CD4-positive, alpha-beta T cell treated with Interleukin-17A for 1 hour (primary cell): ENCODE data around the gene CNGA2.

Experiments
- DNase-seq: peaks from one replicate; pipeline ENCODE4 v3.0.0-alpha.2; 2020

CNGA2 gene

DNA sequence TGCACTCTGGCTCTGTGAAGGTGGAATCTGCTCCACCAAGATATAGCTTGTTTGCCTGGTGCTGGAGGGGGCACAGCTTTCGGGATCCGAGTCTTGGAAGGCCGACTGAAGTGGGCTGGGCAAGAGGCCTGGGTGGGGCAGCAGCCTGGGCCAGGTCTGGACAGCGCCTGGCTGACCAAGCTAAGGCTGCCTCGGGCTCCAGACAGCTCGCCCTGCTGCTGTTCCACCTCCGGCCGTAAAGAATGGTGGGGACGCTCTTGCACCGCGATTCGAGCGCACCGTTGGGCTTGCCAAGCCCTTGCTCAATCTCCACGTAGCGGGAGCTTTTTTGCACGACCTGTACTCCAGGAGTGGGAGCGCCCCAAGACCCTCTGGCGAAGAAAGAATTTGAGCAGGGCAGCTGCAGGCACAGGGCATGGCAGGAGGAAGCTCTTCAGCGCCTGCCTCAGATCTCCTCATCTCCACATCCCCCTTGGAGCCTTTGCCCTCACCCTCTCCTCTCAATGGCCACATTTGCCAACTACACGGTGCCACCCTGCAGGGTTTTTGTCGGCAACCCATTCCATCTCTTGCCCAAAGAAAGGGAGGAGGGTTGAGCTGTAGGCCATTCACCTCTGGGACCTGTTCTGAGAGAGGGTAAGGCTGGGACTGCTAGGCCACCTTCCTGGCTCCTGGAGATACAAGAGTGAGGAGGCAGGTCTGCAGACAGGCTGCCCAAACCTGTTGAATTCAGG is 18.9 kb downstream of the CNGA2 start:
- no peak for DNase-seq

DNA sequence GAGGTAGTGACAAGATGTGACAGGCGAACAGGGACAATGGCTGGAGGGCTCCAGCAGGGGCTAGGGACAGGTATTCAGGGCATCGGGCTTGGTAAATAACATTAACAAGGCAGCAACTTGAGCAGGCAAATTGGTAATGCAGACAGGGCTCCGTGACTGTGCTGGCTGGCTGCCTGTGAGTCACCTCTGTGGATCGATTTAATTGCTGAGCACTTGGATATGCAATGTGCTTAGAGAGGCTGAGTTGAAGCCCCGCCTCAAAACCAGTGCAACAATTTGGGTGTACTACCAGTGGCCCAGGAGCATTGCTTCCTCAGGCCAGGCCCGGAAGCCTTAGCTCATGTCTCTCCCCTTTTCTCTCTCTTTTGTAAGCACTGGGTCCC is 19.5 kb downstream of the CNGA2 start:
- no peak for DNase-seq

DNA sequence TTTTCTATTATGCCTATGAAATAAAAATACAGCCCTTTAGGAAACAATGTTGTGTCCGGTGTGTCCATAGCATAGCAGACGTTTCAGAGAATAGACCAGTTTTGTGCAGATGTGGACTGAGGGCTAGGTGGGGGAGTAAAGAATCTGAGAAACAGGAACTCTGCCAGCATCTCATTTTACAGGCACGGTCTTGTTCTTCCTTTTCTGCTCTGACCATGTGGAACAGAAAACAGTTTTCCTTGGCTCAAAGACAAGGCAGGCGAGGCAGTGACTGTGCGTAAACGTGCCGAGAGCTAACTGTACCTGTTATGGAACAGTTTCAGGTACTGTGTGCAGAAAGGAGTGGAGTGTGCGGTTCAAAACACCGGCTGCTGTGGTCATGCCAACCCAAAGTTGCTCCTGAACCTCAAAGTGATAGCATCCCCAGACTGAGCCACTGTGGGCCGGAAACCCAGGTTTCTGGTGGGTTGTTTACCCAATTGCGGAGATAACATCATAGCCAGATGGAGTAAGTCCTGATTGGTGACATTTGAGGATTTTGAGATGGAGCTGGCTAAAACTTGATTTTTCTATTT is 20.2 kb downstream of the CNGA2 start:
- no peak for DNase-seq

DNA sequence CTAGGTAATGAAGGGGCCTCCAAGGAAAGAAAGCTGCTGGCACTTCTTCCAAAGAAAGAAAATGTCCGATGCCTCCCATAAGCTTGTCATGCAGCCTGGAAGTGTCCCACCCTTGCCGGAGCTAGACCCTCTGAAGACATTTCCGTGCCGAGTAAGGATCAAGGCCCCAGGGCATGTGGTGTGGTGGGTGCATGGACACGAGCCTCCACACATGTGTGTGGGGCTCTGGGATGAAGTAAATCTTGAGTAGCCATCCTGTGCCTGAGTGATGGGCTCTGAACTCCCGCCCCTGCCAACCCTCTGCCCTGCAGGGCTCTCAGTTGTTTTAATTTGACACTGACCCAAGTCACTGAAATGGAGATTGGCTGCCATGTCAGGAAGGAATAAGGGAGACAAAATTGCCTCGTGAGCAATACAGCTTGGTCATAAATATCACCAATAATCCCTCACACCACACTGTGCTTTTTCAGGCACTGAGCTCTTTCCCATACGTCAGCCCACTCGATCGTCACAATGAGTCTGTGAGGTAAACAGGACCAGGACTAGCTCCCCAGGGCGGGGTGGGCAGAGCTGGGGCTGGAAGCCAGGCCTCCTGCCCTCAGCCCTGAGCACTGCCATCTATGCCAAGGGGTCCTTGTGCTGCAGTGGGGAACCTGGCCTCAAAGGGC is 24.6 kb downstream of the CNGA2 start:
- no peak for DNase-seq

DNA sequence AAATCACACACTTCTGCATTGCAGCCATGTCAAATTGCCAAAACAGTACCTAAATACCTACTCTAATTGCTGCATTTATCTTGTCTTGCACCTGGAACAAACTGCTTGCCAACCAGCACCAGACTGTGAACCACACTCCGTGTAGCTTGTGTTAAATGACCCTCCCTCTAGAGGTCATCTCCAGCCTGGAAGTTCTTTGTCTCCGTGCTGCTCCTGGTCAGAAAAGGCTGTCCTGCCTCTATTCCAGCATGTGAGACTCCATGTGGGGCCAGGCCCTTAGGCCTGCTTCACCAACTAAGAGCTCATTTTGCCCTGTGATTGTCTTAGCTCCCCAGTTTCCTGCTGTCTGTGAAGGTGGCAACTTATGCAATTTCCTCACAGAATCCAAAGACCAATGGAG is 28.3 kb downstream of the CNGA2 start:
- DNase-seq, result no peak

DNA sequence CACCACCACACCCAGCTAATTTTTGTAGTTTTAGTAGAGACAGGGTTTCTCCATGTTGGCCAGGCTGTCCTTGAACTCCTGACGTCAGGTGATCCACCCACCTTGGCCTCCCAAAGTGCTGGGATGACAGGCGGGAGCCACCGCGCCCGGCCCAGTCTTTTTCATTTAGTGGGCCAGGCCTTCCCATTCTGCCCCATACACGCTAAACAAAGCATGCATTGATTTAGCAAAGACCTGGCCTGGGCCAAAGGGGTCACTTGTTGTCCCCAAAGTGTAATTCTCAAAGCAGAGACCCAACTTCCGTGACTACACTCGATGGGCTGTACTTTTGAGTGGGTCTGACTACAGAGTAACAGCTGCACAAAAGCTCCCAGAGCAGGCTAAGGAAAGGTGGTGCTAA is 29.2 kb downstream of the CNGA2 start:
- DNase-seq, result no peak

DNA sequence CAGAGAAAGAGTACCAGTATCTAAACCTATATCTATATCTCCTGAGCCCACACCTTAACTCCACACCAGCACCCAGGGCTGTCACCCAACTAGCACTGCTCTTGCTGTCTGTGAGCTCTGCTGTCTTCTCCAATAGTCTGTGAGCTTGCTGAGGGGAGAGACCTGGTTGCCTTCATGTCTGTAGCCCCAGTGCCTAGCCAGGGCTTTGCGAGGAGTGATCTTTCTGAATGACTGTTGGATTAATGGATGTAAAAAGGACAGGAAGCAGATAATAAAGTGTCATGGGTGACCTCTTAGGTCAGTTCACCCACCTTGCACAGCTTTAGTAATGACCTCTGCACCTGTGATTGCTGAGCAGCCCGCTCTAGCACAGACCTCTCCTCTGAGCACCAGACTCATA is 30.5 kb downstream of the CNGA2 start:
- DNase-seq, result no peak

DNA sequence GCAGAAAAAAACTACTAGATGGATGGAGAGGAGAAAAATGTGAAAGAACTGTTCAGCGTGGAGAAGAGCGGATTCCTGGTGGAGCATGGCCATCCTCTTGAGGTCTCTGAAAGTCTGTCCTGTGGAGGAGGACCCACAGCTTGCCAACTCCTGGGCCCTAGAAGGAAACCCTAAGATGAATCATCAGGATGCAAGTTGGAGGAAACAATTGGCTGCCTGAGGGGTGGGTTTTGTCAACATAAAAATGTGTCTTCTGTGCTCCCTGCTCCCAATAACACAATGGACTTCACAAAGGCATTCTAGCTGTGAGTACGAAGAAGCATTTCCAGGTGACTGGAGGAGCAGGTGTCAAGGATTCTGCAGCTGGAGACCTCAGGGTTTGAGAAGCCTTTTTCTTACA is 37.2 kb downstream of the CNGA2 start:
- no peak for DNase-seq

DNA sequence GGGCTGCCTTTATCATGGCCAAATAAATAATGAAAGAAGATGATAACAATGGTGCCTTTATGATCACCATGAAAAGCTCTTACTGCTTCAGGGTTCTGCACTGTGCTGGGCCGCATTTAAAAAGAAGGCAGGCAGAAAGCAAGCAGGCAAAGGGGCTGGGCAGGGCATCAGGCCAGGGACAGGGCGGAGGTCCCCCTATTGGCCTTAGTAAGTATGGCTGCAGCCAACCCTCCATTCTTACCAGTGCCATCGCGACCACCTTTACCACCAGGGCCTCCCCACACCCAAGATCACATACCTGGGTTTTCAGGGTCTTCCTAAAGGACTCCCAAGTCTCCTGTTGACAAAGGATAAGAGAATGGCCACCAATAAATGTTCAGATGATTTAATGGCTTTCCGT is 38.9 kb downstream of the CNGA2 start:
- DNase-seq, result no peak

DNA sequence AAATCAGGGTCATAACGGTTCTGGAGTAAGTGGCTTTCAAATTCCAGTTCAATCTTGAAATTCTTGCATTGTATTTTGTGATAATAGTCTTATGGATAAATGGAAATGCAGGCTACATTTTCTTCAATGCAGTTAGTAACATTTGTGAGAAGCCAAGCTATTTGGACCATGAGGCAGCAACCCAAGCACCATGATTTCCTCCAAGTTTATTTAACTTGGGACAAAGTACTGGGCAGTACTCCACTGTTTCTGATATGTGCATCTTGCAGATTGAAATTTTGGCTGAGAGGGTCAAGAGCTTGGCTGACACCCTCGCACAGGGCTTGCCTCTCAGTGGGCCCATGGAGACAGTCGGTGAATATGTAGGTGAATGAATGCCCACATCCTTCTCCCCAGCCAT is 39.9 kb downstream of the CNGA2 start:
- no peak for DNase-seq

DNA sequence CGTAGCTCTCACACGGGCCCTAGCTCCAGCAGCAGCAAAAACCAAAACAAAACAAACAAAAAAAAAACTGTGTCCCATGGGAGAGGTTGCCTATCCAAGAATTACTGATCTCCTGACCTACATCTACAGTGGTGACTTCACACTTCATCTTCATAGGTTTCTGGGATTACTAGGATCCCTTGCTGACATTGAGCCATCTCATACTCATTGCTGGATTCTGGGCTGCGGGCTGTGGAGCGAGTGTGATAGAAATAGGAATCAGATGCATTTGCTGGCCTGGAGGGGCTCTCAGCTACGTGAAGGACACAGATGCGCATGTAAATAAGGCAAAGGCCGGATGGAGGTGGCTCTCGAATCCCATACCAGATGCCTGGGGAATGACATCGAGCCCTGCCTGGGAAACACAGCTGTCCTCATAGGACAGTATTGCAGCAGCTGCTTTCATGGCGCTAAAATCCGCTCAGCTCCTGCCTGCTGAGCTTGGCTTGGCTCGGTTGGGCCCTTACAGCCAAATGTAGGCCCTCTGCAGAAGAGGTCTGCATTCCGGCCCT is 41.7 kb downstream of the CNGA2 start:
- DNase-seq, result no peak

DNA sequence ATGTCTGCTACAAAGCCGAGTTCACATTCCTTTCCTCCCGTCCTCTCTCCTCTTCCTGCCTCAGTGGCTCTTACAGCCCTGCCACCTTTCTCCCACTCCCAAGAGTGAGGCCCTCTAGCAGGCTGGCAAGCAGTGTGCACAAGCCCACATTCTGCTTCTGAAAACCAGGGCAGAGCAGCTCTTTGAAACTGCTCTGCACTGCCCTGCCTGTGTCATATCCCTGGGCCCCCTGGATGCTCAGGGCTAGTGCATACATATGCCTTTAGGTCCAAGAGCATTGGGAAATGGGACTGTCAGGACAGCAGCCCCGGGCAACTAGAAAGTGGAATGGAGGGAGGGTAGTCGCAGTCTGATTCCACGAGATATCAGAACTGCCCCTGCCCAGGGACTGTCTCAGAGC is 42.4 kb downstream of the CNGA2 start:
- no peak for DNase-seq

DNA sequence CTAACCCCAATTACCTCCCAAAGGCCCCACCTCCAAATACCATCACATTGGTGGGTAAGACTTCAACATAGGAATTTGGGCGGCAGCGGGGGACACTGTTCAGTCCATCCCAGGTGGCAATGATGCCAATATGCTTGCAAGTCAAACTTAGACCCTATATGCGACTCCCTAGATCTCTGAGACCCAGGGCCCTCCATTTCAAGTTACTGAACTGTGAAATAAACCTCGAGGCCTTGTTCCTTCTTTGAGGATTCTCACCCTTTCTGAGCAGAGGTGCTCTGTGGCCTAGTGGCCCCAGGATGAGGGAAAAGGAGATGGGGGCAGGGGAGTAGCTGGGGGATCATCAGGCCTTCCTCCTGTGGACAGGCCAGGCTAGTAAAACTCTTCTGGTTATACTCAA is 44.7 kb downstream of the CNGA2 start:
- DNase-seq, result no peak

DNA sequence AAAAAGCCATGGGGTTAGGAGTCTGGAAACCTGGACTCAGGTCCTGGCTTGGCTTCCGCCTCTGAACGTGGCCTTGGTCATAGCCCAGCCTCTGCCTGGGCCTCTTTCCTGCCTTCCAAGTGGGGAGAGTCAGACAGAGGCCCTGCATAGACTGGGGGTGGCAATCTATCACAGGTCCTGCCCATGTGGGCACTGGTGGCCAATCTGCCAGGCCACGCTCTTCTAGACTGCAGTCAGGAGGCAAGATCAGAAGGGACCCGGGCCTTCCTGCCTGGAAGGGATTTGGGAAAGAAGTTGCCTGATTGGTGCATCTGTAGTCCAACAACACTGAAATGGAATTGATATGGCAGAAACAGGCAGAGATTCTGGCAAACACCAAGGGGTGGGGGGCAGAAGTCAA is 46.1 kb downstream of the CNGA2 start:
- no peak for DNase-seq

DNA sequence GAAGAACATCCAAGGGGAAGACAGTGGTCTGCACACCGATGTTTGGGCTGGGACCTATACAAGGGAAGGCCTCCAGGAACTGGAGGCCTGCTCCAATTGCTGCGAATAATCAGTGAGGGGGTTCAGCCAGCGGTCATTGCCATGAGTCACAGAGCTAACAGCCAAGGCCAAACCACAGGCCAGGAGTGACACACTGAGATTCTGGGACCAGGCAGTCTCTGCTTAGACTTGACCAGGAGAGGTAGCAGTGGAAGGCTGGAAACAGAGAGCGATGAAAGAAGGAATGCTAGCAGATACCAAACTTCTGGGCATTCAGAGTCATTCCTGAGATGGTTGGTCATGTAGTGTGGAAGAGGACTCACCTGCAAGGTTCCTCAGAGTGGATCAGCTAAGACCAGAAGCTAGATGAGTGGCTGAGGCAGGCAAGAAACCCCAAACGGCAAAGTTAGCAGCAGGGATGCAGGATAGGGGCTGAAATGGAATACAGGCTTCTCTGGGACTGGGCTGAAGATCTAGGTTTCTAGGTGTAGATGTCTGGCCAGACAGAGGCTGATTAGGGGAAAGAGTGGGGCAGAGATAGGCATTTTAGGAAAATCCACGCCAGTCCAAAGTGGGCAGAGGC is 54.7 kb downstream of the CNGA2 start:
- DNase-seq, result no peak

DNA sequence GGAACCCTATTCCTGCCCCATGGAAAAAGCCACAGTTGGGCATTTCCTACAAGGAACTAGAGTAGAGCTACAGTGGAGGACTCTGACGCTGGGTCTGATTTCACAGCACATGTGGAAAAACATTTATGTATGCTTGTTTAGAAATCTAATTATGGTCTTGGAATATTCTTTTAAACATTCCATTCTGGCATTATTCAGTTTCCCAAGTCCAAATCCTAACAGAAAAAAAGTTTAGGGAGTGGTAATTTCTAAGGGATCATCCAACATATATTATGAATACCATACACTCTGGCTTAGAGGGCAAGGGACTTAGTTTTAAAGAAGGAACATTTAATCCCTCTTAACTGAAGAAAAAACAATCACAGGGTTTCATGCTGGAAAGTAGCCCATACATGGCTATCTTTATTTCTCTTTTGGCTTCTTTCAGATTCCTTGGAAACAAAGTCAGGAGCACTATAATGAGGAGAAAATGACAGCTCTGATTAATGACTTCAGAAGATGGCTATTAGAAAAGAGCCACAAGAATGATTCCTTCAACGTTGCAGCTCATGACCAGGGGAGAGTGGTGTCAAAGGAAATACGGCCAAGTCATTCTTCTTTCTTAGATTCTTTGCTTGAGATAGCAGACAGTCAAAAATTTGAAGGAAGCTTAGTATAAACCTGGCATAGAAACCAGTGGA is 56.1 kb downstream of the CNGA2 start:
- DNase-seq, result no peak

DNA sequence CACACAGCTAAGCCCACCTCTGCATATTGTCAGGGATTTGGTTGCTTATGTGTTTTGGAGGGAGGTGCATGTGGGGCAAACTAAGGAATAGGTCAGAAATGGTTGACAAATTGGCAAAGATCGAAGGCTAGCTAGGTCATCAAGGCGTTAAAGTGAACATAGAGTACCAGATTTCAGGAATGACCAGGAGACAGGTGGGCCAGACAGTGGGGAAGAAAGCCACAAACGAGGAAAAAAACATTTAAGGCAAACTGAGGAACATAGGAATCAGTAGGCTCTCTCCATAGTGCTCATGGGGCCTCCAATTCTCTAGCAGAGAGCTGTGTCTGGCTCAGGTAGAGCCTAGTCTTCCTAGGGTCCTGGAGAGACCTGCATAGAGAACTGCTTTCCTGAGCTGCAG is 57.4 kb downstream of the CNGA2 start:
- DNase-seq, result no peak

DNA sequence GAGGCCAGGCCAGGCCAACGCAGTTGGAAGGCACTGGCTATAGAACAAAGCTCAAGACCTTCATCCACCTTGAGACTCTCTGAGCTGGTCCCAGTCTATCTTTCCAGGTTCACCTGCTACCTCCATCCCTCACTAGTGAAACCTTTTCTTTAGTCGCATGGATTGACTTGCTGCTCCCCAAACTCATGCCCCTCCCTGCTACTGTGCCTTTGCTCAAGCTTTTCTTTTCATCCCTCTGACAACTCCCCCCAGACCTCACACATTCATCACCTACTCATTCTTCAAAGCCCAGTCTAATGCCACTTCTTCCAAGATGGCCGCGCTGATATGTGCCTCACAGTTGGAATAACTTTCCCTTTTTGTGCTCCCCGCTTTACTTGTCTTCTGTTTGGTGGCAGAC is 58.0 kb downstream of the CNGA2 start:
- DNase-seq, result no peak

DNA sequence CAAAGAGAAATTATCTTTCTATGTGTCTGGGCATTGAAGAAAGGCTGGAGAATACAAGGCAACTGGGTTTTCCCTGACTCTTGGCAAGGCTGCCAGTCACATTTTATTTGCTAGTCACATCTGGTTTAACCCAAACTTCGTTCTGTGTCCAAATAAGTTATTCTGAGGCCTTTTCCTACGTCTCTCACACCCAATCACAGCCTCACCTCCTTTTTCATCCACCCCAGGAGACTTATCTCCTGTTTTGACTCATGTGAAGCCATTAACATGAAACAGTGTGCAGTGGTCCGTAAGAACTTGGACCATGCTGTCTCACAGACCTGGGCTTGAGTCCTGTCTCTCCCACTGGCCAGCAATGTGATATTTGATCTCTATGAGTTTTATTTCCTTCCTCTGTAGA is 59.3 kb downstream of the CNGA2 start:
- no peak for DNase-seq
